Tibial nerve (tissue), 4 donors: Measurements from ENCODE around the gene MBLAC1. TPM values are rescaled to one million over a fixed set of nuclear protein-coding genes. Genes with fewer than 3 reads are reported as not detected.
A peak's percentile ranks its signal among the peaks of the same experiment; 100 is the strongest.

Experiments used
- DNase-seq, 2 donors: peaks; one replicate each; pipeline ENCODE4 v3.0.0-alpha.2; 2019; ENCODE audit warnings: low spot score in 2 of 2
- H3K27ac ChIP-seq, 4 donors: fragments of 200-600 bp; sonication (generic) in 3 of 4; one replicate each; pipeline ENCODE4 v1.5.1; 2017 to 2019; ENCODE audit warnings: mild to moderate bottlenecking in 1 of 4
- H3K27me3 ChIP-seq, 2 donors: fragments of 200-600 bp; sonication (generic) in 1 of 2; one replicate each; pipeline versions ENCODE4 v1.5.1 to v1.6.0; 2017 to 2019
- H3K36me3 ChIP-seq, 3 donors: fragments of 200-600 bp; sonication (generic); one replicate each; pipeline ENCODE4 v1.5.1; 2018 to 2019
- H3K4me1 ChIP-seq, 4 donors: fragments of 200-600 bp; sonication (generic) in 3 of 4; one replicate each; pipeline ENCODE4 v1.5.1; 2017 to 2019
- H3K4me3 ChIP-seq, 4 donors: fragments of 200-600 bp; sonication (generic) in 3 of 4; one replicate each; pipeline ENCODE4 v1.5.1; 2017 to 2019; ENCODE audit warnings: mild to moderate bottlenecking in 1 of 4, moderate library complexity in 1 of 4
- H3K9me3 ChIP-seq, 4 donors: fragments of 200-600 bp; sonication (generic) in 3 of 4; one replicate each; pipeline ENCODE4 v1.5.1; 2017 to 2019
- EP300 ChIP-seq, 2 donors: sonication (generic); formaldehyde crosslinking; IDR thresholded peaks; one replicate each; pipeline ENCODE4 v1.6.1; 2017; ENCODE audit warnings: antibody characterized with exemption in 2 of 2, mild to moderate bottlenecking in 1 of 2
- POLR2A ChIP-seq, 2 donors: fragments of 450-650 bp; IDR thresholded peaks; one replicate each; pipeline ENCODE4 v1.6.1; 2017; ENCODE audit warnings: antibody characterized with exemption in 2 of 2, mild to moderate bottlenecking in 2 of 2, moderate library complexity in 2 of 2
- WGBS, 2 donors: methylation state at CpG; one replicate each; pipeline ENCODE4 v1.1.5; 2018; 5-methylcytosine and 5-hydroxymethylcytosine counted together
- total RNA-seq, 4 donors: library from RNA; depleted of rRNA; stranded (reverse); fragments of >200 nt; gene quantifications; one replicate each; pipeline ENCODE4 v1.1.0, GENCODE V29; 2016
- TF ChIP-seq, protein P1 (sequence below), 5 experiments: fragments of 200-600 bp in 3 of 5; fragments of 450-650 bp in 2 of 5; sonication (generic) in 3 of 5; IDR thresholded peaks; one replicate each; pipeline ENCODE4 v1.5.1; 2016 to 2019; ENCODE audit warnings: antibody characterized with exemption in 5 of 5, mild to moderate bottlenecking in 3 of 5, moderate library complexity in 2 of 5

Gene MBLAC1
- total RNA-seq, 4 donors from 2014 or later: 3.9 to 9.2 (median 6.9) TPM

DNA sequence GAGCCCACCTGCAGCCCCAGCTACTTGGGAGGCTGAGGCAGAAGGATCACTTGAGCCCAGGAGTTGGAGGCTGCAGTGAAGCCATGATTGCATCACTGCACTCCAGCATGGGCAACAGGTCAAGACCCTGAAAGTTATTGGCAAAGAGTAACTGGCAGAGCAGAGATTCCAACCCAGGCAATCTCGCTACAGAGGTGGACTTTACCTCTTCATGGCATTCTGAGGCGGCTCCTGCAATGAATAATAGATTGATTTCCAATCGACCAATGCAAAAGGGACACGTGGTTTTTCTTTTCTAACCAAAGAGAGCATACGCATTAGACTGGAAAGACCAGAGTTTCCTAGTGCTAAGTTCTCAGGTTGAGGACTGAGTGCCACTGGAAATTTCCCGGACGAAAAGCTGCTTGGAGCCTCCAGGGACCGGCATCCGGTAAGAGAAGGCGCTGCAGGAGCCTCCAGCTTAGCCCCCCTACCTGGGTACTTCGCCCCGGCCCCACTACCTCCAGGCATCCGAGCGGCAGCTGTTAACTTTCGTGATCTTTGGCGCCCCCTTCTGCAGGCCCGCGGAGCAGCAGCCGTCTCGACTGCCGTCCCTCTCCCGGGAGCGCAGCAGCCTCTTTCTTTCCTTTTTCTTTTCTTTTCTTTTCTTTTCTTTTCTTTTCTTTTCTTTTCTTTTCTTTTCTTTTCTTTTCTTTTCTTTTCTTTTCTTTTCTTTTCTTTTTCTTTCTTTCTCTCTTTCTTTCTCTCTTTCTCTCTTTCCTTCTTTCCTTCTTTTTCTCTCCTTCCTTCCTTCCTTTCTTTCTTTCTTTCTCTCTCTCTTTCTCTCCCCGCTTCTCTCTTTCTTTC, 4.1 kb downstream of the MBLAC1 start:
- no peaks in the 10 kb centered on the region for H3K36me3 ChIP-seq
- DNase-seq: peak; percentile 80 to 90
- no peaks in the 10 kb centered on the region for H3K9me3 ChIP-seq
- peak overlapping the region in 1 of 4 donors; percentile 18 for H3K4me3 ChIP-seq
- TF ChIP-seq, protein P1, sequence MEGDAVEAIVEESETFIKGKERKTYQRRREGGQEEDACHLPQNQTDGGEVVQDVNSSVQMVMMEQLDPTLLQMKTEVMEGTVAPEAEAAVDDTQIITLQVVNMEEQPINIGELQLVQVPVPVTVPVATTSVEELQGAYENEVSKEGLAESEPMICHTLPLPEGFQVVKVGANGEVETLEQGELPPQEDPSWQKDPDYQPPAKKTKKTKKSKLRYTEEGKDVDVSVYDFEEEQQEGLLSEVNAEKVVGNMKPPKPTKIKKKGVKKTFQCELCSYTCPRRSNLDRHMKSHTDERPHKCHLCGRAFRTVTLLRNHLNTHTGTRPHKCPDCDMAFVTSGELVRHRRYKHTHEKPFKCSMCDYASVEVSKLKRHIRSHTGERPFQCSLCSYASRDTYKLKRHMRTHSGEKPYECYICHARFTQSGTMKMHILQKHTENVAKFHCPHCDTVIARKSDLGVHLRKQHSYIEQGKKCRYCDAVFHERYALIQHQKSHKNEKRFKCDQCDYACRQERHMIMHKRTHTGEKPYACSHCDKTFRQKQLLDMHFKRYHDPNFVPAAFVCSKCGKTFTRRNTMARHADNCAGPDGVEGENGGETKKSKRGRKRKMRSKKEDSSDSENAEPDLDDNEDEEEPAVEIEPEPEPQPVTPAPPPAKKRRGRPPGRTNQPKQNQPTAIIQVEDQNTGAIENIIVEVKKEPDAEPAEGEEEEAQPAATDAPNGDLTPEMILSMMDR (IDR thresholded peaks at IDR 0.05): peak; percentile 82 to 95 (median 89)
- no peak for TF ChIP-seq EP300 (IDR thresholded peaks at IDR 0.05)
- no peaks in the 10 kb centered on the region for H3K27me3 ChIP-seq
- WGBS, 2 donors: 11 to 13% methylated on average over 24 of the region's 24 CpGs
- H3K4me1 ChIP-seq: peaks cover 0 to 44% (median 14%) of the 10 kb centered on the region in 4 donors
- H3K27ac ChIP-seq: peak overlapping the region in 1 of 4 donors; percentile 52

DNA sequence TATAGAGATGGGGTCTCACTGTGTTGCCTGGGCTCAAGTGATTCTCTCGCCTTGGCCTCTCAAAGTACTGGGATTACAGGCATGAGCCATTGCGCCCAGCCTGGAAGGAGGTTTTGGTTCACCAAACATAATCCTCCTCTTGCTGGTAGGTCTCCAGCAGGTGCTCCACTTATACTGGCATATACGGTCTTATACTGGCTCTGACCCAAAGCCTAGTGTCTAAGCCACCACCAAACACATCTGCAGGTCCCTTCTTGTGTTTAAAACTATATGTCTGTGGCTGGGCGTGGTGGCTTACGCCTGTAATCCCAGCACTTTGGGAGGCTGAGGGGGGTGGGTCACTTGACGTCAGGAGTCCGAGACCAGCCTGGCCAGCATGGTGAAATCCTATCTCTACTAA, 5.4 kb downstream of the MBLAC1 start:
- Histone ChIP-seq H3K27me3 (no peaks in the 10 kb centered on the region), H3K27ac (no peak overlapping the region), H3K9me3 (no peaks in the 10 kb centered on the region), H3K4me1 (peaks cover 0 to 38% (median 9%) of the 10 kb centered on the region in 4 donors), H3K4me3 (no peak overlapping the region), H3K36me3 (no peaks in the 10 kb centered on the region)
- DNase-seq: no peak
- TF ChIP-seq, protein P1 (IDR thresholded peaks at IDR 0.05): no peak
- 64 to 71% methylated on average over 7 of the region's 7 CpGs for WGBS, 2 donors

DNA sequence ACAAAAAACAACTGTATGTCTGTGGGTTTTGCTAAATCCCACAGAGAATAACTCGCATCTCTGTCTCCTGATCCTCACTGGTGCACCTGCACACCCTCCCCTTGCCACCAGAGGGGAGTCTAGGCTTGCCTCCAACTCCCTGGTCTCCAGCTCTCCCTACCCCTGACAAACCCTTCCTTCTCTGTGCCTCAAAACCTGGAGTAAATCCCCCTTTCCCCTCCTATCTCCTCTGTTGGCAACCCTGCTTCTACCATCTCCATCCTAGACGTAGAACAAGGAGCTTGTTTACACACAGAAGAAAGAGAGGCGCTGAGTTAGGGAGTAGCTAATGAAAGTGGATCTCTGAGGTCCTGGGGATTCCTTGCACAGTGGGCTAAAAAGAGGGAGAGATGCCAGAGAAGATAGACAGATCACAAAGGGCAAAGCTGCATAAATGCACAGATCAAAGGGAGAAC, 6.0 kb downstream of the MBLAC1 start:
- no peaks in the 10 kb centered on the region for H3K27me3 ChIP-seq
- no peak overlapping the region for H3K27ac ChIP-seq
- peak in 1 of 2 donors; percentile 58 for DNase-seq
- H3K9me3 ChIP-seq: no peaks in the 10 kb centered on the region
- H3K4me3 ChIP-seq: no peak overlapping the region
- TF ChIP-seq, protein P1 (IDR thresholded peaks at IDR 0.05): peak; percentile 66 to 81 (median 79)
- no peak for TF ChIP-seq POLR2A (IDR thresholded peaks at IDR 0.05)
- H3K36me3 ChIP-seq: no peaks in the 10 kb centered on the region
- WGBS, 2 donors: 19 to 21% methylated on average over 3 of the region's 3 CpGs
- peaks cover 0 to 33% (median 8%) of the 10 kb centered on the region in 4 donors for H3K4me1 ChIP-seq

DNA sequence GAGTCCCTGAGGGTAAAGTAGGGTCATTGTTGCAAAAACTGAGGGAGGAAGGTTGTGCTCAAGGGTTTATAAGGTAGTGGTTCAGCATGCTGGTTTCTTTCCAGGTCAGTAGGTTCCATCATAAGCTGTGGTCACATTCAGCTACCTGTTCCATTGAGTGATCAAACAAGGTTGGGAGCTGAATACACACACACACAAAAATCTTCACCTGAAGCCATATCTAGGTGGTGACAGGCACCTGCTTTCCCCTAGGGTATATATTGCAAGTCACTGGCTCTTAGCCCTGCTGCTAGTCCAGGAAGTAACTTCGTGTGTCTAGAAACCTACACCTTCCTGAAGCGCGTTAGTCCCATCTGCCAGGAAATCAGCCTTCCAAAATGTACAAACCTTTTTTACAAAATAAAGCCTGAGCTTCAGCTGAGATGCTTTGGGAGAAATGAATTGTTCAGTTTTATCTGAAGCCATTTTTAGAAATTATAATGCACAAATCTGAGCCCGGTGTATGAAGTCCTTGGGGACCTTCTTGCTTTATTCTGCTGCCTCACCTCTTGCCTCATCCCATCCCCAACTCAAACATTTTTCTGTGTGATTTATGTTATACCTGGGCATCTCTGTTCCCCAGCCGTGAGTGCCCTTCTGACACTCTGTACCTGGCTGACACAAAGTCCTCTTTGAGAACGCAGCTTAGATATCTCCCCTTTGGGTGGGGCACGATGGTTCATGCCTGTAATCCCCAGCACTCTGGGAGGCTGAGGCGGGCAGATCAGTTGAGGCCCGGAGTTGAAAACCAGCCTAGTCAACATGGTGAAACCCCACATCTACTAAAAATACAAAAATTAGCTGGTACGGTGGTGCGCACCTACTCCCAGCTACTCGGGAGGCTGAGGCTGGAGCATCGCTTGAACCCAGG, 11.3 kb downstream of the MBLAC1 start:
- Histone ChIP-seq H3K27ac (no peak overlapping the region), H3K4me3 (no peak overlapping the region), H3K9me3 (no peaks in the 10 kb centered on the region), H3K4me1 (peaks cover 0 to 3% (median 0%) of the 10 kb centered on the region in 4 donors), H3K36me3 (no peaks in the 10 kb centered on the region), H3K27me3 (no peaks in the 10 kb centered on the region)
- 83 to 87% methylated on average over 13 of the region's 13 CpGs for WGBS, 2 donors
- TF ChIP-seq POLR2A (IDR thresholded peaks at IDR 0.05): no peak
- TF ChIP-seq, protein P1 (IDR thresholded peaks at IDR 0.05): no peak
- no peak for TF ChIP-seq EP300 (IDR thresholded peaks at IDR 0.05)
- no peak for DNase-seq
